GM18507 (cell line): ENCODE results near the gene TRIM29.
"Not testable (repeated sequence)": the region's sequence is repeated elsewhere in the genome, so short reads cannot be mapped to it uniquely, and the experiment has no call there.

Source experiments
- DNase-seq: peaks from one replicate; pipeline ENCODE4 v3.0.0; 2011; ENCODE audit warnings: low read depth; ENCODE audit not compliant: insufficient read length; ENCODE audit errors: extremely low spot score
- FAIRE-seq: peaks from 2 replicates; lab custom pipeline; 2011; peaks lifted over from hg19 to GRCh38; lab: Jason Lieb, UNC

The TRIM29 gene

DNA sequence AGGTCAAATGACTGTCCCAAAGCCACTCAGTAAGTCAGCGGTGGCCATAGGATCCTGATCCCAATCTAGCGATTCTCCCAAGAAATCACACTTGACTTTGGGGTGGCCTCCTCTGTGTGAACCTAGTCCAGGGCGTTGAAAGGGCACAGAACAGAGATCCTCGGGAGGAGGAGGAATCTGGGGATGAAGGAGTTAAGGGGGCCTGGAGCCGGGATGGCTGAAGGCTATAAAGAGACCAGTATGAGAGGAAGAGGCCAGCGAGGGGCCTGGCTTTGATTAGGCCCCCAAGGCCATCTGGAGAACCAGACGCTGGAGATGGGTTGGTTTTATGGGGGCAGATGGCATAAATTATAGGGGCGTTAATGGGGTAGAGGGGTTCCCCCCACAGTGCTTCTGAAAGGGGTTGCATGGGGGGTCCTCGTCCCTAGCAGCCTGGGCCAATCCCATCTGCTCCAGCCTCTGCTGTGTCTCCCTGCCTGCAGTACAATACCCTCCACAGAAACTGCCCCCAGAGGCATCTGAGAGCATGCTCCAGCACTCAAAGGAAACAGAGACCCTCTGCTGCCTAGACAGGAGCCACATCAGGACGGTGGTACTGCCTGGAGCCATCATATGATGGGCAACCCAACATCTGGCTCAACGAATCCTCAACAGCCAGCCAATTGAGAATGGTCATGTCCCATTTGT lies 35.2 kb upstream of the TRIM29 start:
- FAIRE-seq (no peak), DNase-seq (no peak)

DNA sequence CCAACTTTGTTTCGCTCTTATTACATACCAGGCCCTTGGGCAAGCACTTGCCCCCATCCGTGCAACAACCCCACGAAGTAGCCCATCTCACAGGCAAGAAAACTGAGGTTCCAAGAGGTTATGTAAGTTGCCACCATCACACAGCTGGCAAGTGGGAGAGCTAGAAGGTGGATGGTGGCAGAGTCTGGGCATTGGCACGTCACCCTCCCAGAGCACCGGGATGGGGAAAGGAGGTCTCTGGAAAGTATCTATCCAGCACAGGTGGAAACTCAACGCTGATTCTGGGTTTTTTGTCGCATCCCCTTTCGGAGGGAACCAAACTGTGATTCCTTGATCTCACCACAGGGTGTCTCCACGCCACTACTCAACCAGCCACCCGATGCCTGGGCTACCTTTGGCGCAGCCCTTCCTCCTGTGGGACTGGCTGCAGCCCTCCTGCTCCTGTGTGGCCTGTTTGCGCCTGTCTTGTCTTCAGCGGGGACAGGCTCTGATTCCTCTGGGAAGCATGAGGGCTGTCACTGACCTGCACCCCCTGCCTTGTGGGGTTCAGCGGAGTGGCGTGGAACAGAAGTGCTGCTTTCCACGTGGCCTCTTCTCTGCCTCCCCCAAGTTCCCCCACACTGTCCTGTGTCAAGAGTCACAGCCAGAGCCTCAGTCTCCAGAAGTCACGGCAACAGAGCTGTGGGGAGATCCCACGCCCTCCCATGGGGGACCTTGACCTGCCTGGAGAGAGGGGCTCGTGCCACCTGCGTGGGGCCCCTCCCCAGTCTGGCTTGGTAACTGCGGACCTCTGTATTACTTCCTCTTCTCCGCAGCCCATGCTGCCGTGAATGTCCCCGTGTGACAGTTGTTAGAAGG lies 34.4 kb upstream of the TRIM29 start:
- FAIRE-seq, result peak; percentile 76
- DNase-seq, result peak; percentile 60

DNA sequence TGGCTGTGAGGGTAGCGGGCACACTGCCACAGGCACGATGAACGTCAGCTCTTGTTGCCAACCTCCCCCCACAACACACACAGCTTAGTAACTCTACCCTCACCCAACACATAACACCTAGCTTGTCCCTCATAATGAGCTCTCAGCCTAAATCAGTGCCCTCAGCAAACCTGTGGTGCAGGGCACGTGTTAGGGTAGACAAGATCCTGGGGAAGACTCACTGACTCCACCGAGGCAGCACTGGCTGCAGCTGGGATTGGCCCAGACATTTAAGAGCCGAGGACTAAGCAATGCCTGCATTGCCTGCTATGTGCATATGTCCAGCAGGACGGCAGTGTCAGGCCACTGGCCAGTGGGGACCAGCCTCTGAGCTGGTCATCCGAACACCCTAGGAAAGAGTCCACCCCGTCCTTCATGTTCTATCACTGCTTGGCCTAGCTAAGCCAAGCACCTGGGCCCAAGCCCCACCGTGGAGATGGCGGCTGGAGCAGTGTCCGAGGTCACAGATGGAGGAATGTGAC lies 32.9 kb upstream of the TRIM29 start:
- DNase-seq, result no peak
- FAIRE-seq, result no peak

DNA sequence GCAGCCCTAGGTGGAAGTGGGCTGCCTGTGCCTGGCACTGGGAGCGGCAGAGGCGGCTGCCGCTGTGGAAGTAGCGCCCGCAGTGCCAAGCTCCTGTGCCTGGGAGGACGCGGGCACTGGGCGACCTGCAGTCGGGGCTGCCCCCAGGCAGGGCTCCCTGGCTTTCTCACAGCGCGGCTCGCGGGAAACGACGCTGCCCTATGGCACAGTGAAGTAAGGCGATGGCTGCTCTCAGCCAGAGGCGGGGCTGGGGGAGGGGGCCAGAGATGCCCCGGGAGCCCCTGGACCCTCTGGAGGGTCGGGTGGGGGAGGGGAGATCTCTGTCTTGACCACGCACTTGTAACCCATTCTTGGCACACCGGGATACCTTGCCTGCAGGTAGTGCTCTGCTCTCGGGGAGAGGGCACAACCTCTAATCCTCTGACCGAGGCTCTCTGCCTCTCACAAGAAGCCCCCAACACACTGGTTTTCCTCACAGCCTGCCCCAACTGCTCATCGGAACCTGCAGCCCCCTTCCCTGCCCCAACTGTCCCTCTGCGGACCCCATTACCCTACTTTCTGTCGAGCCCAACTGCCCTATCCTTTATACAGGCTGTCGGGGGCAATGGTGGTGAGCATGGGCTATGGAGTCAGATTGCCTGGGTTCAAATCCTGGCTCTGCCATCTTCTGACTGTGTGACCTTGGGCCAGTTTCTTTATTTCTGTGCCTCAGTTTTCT lies 32.2 kb upstream of the TRIM29 start:
- DNase-seq (no peak), FAIRE-seq (no peak)

DNA sequence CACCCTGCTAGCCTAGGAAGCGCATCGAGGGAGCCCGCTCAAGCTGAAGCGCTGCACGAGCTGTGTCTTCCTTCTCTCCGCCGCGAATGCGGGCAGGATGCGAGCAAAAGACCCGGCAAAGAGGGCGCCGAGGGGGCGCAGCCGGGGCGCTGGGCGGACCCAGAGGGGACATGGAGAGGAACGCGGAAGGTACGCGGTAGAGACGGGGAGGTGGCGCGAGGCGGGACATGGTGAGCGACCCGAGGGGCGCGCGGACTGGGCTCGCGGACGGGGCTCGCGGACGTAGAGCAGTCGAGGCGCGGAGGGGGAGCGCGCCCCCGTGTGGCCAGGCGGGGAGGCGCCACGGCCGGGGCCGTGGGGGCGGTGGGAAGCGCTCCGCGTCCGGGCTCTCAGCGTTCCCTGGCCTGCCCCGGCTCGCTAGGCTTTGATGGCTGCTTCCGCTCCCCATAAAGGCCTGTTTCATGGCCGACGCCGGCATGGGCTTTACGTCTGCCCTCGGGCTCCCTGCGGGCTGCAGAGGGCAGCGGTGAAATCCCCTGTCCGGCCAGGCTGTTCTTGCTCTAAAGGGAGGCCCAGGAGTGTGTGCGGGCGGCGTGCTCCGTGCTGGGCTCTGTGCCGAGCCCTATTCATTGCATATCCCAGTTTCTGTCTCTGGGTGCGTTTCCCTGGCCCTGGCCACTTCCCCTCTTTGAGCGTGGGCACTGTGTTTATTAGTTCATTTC lies 31.2 kb upstream of the TRIM29 start:
- no peak for DNase-seq
- no peak for FAIRE-seq

DNA sequence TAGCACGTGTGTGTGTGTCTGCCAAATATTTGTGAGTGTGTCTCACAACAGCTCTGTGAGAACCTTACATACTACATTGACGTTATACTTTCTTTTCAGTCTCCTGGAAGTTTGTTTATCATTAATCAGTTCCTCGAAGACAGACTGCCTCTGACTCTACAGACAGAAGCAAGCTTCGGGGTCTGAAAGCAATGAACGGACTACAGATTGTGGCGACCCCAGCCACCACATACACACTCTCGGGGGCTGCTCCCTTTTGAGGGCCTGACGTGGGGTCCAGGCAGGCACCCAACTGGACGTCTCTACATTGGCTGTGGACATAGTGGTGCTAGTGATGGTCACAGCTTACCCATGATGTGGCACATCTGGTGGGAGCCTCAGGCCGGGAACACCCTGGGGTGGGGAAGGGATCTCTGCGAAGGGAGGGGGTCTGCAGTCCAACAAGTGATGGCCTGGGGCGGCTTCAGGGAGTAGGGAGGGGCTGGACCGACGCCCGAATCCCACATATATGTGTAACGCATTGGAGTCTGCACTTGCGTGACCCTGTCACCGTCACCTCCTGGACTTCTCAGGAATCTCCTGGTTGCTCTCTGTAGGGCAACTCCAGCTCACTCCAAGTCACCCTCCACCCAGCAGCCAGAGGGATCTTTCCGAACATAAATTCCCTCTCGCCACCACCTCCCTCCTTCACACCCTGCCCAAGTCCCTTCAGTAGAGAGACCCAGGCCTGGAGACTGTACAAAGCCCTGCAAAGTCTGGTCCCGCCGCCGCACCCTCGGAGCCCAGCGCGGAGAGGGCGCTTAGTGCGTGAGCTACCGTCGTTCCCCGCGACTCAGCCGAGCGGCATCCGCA lies 30.4 kb upstream of the TRIM29 start:
- FAIRE-seq (no peak), DNase-seq (no peak)

DNA sequence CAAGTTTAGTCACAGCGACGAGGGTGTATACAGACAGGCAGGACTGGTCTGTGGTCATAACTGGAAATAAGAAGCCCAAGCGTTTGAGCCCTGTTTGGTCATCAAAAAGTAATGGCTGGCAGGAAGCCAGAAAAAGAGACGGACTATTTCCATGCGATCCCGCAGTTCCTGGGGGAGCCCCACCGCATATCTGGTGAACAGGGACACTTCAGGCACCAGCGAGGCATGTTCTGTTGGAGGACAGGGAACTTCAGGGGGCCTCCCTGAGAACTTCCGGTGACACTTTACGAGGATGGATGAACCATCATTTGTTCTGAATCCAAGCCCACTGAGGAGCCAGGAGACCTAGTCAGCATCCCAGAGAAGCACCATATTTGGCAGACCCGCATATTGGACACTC lies 29.7 kb upstream of the TRIM29 start:
- DNase-seq, result no peak
- FAIRE-seq, result no peak

DNA sequence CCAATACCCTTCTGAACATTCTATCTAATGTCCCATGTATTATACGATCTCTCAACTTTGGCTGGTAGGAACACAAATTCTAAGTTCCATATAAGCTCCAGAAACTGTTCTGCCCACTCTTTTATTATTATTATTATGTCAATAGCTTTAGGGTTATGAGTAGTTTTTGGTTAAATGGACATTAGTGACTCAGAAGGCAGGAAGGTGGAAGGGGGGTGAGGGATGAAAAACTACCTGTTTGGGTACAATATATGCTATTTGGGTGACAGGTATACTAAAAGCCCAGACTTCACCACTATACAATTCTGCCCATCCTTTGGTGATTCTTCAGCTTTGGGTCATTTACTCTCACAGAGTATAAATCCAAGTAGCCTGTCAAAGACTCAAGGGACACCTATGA lies 22.5 kb upstream of the TRIM29 start:
- DNase-seq (no peak), FAIRE-seq (no peak)

DNA sequence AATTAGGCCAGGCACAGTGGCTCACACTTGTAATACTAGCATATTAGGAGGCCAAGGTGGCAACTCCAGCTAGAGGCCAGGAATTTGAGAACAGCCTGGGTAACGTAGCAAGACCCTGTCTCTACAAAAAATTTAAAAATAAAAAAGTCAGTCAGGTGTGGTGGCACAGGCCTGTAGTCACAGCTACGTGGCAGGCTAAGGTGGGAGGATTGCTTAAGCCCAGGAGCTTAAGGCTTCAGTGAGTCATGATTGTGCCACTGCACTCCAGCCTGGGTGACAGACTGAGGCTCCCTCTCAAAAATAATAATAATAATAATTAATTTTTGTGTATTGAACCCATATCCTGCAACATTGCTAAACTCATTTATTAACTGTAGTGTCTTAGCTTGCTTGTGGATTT lies 15.3 kb upstream of the TRIM29 start:
- no peak for FAIRE-seq

DNA sequence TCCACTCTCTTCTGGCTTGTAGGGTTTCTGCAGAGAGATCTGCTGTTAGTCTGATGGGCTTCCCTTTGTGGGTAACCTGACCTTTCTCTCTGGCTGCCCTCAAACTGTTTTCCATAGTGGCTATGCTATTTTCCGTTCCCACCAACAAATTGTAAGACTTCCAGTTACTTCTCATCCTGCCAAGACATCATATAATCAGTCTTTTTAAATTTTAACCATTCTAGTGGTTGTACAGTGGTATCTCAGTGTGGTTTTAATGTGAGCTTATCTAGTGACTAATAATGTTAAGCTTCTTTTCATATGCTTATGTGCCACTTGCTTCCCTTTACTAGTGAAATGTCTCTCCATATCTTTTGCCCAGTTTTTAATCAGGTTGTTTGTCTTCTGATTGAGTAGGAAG lies 13.6 kb upstream of the TRIM29 start:
- no peak for FAIRE-seq
- no peak for DNase-seq

More for the DNA sequence above, 15.3 kb upstream of the TRIM29 start:
- DNase-seq, result no peak

DNA sequence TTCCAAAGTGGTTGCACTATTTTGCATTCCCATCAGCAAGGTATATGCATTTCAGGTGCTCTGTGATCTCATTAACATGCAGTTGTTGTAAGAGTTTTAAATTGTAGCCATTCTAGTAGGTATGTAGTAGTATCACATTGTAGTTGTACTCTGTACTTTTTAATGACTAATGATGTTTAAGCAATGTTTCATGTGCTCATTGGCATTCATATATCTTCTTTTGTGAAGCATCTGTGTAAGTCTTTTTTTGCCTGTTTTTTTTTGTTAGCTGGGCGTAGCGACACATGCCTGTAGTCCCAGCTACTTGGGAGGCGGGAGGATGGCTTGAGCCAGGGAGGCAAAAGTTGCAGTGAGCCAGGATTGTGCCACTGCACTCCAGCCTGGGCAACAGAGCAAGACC lies 11.3 kb upstream of the TRIM29 start:
- DNase-seq (no peak), FAIRE-seq (no peak)

DNA sequence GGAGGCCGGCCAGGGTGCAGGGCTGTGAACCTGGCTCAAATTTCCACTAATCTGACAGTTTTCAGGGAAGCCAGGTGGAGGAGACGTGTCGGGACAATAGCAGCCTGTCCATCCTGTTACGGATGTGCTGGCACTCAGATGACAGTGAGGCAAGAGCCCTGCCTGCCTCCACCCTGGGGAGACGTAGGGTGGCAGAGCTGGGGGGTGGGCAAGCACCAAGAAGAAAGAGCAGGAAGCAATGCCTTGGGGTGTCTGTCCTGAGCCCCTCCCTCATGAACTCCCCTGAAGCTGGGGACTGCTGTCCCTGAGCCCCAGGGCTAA lies 10.0 kb upstream of the TRIM29 start:
- FAIRE-seq, result no peak

DNA sequence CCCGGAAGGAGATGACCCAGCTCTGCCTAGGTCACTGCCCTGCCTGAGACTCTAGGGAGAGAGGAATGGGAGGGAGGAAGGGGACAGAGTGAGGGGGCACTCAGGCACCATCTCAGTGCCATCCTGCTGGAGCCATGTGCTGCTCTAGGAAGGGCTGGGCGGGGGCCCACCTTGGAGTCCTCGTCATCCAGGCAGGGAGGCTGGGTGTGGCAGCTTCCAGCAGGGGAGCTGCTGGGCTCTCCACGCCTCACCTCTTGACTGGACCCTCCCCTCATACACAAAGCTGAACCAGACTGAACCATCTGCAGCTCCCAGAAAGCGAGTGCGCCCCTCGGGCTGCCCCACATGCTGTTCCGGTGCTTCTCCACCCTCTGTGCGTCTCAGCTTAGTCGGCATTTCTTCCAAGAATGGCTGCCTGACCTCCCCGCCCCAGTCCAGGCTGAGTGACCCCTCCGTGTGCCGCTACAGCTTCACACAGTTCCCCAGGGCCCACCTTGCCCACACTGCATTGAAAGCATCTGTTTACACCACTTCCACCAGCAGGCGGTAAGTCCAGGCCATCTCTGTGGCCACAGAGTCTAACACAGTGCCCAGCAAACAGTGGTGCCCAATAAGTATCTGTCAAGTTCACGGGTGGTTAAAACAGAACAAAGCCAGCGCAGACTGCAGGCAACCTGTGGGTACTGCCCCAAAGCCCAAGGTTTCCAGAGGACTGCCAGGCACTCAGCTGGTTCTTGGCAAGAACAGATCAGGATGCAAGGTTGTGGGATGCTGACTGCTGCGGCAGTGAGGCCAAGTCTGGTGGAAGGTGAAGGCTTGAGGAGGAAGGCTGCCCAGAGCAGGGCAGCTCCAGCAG lies 9.4 kb upstream of the TRIM29 start:
- FAIRE-seq (no peak), DNase-seq (no peak)

More for the DNA sequence above, 10.0 kb upstream of the TRIM29 start:
- no peak for DNase-seq

DNA sequence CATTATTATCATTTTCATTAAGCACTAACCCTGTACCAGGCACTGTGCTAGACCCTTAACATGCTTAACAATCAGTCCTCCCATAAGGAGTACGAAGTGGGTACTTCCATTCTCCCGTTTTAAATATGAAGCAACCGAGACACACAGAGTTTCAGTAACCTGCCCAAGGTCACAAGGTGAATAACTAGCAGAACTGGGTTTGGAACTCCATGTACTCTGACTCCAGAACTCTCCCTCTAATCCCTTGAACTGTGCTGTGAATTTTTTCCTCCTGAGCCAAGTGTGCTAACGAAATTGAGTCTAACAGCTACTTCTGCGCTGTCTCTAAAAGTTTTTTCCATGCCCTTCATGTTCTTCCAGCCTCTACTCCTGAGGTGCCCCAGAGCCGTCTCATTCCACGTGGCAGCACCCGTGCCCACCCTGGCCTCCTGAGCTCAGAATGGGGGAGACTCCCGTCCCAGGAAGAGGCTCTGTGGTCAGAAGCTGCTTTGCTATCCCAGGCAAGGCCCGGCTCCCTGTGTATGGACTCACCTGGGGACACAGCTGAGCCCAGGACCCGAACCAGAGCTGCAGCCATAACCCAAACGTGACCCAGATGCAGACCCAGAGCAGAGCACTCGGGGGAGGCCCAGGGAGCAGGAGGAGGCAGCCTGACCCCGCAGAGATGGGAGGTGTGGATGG lies 8.6 kb upstream of the TRIM29 start:
- FAIRE-seq, result no peak
- DNase-seq, result no peak

DNA sequence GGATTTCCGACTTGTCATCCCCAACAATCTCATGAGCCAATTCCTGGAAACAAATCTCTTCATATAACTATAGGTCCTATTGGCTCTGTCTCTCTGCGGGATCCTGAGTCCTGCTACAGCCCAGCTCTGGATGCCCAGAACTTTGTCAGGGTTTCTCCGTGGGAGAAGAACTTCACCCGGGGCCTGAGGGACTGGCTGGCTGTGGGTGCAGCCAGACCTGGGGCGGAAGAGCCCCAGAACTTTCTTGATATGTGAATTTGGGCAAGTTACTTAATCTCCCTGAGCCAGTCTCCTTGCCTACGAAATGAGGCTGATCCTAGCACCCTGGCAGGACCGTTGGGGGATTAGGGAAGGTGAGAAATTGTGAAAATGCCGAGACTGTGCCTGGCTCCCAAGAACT lies 6.6 kb upstream of the TRIM29 start:
- no peak for DNase-seq
- FAIRE-seq, result no peak

DNA sequence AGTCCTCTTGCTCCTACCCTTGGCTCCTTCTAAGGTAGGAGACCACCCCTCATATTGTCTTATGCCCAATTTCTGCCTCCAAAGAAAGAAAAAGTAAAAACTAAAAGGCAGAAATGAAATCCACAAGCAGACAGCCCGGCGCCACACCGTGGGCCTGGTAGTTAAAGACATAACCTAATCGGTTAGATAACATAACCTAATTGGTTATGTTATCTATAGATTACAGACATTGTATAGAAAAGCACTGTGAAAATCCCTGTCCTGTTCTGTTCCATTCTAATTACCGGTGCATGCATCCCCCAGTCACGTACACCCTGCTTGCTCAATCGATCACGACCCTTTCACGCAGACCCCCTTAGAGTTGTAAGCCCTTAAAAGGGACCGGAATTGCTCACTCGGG lies 5.6 kb upstream of the TRIM29 start:
- not testable (repeated sequence) for DNase-seq, FAIRE-seq

DNA sequence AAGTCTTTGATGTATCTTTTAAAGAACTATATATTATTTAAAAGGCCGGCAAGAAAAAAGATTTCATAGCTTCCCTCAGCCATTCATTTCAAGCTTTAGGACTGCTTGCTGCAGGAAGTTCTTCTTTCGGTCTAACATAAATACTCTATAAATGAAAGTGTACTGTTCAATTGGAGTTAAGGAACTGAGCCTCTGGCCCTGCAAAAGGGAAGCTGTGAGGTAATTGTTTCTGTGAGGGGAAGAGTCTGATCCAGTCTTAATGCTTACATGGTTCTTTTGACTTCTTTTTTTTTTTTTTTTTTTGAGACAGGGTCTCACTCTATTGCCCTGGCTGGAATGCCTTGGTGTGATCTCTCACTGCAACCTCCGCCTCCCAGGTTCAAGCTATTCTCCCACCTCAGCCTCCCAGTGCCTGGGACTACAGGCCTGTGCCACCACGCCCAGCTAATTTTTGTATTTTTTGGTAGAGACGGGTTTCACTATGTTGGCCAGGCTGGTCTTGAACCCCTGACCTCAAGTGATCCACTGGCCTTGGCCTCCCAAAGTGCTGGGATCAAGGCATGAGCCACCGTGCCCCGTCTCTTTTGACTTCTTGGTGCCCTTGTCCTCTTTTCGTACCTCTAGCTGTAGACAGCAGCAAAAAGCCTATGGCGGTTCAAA lies 4.7 kb upstream of the TRIM29 start:
- FAIRE-seq (no peak), DNase-seq (no peak)
